AG20443 (cell line): Measurements from ENCODE around the gene ZFY.
A peak's percentile ranks its signal among the peaks of the same experiment; 100 is the strongest.
"Not testable (repeated sequence)": the region's sequence is repeated elsewhere in the genome, so short reads cannot be mapped to it uniquely, and the experiment has no call there.

Source experiments
- DNase-seq: peaks from one replicate; pipeline ENCODE4 v3.0.0; 2012; ENCODE audit warnings: low spot score, mixed read lengths

The ZFY gene

DNA sequence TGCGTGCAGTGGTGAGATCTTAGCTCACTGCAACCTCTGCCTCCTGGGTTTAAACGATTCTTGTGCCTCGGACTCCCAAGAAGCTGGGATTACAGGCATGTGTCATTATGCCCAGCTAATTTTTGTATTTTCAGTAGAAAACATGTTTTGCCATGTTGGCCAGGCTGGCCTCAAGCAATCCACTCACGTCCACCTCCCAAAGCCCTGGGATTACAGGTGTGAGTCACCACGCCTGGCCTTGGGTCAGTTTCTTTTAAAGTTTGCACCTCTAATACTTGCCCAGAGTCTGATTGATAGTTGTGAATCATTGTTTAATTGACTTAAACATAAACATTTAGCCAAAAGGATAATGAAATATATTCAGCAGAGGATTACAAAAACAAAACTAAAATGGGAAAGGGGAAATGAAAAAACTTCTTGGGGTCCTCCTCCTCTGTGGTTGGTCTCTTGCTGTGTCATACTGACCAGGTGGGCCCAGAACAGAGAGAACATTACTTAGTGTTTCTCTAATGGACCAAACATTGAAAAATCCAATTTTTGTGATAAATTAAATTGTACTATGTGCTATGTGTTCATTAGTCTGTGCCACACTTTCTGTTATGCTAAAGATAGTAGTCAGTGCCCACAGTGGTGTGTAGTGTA lies 38.0 kb downstream of the ZFY start:
- DNase-seq, result no peak

DNA sequence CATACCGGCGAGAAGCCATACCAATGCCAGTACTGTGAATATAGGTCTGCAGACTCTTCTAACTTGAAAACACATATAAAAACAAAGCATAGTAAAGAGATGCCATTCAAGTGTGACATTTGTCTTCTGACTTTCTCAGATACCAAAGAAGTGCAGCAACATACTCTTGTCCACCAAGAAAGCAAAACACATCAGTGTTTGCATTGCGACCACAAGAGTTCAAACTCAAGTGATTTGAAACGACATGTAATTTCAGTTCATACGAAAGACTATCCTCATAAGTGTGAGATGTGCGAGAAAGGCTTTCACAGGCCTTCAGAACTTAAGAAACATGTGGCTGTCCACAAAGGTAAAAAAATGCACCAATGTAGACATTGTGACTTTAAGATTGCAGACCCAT lies 44.1 kb downstream of the ZFY start:
- DNase-seq, result no peak

DNA sequence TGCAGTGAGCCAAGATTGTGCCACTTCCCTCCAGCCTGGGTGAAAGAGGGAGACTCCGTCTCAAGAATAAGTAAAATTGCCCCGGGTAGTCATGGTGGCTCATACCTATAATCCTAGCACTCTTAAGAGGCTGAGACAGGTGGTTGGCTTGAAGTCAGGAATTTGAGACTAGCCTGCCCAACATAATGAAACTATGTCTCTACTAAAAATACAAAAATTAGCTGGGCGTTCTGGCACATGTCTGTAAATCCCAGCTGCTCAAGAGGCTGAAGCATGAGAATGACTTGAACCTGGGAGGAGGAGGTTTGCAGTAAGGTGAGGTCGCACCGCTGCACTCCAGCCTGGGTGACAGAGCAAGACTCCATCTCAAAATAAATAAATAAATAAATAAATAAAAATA lies 49.3 kb downstream of the ZFY start:
- DNase-seq, result no peak

DNA sequence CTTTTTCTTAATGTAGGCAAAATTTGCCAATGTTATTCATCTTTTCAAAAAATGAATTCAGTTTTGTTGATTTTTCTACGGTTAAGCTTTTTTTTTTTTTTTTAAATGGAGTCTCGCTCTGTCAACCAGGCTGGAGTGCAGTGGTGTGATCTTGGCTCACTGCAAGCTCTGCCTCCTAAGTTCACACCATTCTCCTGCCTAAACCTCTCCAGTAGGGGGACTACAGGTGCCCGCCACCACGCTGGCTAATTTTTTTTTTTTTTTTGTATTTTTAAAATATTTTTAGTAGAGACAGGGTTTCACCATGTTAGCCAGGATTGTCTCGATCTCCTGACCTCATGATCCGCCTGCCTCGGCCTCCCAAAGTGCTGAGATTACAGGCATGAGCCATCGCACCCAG lies 52.0 kb downstream of the ZFY start:
- DNase-seq, result not testable (repeated sequence)

DNA sequence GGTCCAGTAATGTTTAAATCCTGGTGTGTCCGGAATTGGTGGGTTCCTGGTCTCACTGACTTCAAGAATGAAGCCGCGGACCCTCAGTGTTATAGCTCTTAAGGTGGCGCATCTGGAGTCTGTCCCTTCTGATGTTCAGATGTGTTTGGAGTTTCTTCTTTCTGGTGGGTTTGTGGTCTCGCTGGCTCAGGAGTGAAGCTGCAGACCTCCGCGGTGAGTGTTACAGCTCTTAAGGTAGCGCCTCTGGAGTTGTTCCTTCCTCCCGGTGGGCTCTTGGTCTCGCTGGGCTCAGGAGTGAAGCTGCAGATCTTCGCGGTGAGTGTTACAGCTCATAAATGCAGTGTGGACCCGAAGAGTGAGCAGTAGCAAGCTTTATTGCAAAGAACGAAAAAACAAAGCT lies 62.2 kb downstream of the ZFY start:
- not testable (repeated sequence) for DNase-seq

DNA sequence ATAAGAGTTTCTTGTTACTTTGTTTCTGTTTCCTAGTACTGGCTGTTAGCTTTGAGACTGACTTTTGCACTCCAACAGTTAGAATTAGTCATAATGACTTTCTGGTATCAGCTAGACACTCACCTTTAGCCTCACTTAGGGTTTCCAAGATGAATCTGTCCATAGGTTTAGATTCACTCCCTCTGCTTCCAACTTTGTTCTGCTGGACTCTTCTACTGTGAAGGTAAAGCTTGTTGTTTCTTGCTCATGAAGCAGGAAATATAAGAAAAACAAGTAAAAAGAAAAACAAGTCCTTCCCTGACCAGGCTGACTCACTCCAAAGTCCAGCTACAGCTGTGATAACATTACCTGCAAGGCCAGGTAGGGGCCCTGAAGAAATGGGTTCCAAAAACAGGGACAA lies 67.0 kb downstream of the ZFY start:
- DNase-seq, result no peak

DNA sequence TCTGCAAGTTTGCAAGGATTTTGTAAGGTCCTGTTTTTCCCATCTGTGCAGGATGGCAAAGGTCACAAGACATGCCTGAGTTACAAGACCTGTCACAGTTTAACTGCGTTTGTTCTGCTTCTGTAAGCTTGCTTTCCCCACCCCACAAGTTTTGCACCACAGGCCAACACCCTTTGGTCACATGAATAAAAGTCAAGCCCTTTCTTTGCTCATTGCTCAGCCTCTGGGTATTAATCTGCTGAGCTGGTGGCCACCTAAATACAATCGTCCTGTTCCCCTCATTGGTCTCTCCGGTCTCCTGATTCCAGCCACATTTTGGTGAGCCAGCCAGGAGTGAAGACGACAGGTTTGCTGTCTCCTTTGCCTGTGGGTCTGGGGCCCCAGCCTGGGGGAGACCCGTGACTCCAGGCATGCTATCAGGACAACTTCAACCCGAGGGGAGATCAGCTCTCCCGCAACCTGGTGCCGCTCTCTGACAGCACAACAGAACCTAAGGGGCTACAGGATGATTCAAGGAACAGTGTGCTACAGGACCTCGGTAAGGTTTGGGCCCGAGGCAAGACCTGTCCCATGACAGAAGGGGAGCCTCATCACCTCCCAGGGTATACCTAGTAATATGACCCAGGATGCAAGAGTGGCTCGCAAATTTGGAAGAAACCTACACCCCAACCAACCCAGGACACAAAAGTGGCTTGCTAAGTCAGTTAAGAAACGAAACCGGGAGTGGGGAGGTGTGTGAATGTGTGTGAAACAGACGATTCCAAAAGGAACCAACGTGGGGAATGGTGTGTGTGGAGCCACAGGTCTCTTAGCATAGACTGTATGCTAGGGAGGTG lies 67.7 kb downstream of the ZFY start:
- peak; percentile 12 for DNase-seq

DNA sequence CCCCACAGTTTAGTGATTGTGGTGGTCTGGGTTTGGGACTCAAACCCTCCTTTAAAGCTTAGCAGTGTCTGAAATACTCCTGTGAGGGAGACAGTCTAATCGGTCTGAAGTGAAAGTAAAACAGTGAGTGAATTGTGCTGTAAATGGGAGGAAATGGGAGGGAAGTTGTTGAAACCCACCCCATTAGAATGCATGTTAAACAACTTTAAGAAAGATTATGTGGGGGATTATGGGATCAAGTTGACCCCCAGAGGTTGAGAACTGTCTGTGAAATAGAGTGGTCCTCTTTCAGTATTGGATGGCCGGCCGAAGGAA lies 68.3 kb downstream of the ZFY start:
- no peak for DNase-seq

DNA sequence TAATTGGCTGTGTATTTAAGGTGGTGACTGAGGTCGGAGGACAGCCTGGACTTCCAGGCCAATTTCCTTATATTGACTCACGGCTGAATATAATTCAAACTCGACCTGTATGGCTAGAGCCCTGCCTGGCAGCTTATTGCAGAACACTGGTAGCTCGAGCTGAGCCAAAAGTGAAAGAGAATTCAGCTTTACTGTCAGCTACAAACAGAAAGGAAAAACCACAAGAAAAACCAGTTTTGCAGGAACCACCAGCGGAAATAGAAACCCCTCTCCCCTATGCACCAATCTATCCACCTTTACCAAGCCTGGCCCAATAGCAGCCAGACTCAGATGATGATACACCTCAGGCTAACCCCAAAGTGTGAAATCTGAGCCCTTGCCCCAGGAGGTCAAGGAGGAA lies 68.7 kb downstream of the ZFY start:
- peak; percentile 6 for DNase-seq

DNA sequence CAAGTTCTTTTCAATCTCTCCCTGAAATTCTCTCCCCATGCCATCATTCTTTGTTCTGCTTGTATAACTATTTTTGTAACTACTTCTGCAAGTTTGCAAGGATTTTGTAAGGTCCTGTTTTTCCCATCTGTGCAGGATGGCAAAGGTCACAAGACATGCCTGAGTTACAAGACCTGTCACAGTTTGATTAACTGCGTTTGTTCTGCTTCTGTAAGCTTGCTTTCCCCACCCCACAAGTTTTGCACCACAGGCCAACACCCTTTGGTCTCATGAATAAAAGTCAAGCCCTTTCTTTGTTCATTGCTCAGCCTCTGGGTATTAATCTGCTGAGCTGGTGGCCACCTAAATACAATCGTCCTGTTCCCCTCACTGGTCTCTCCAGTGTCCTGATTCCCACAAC lies 70.8 kb downstream of the ZFY start:
- not testable (repeated sequence) for DNase-seq

DNA sequence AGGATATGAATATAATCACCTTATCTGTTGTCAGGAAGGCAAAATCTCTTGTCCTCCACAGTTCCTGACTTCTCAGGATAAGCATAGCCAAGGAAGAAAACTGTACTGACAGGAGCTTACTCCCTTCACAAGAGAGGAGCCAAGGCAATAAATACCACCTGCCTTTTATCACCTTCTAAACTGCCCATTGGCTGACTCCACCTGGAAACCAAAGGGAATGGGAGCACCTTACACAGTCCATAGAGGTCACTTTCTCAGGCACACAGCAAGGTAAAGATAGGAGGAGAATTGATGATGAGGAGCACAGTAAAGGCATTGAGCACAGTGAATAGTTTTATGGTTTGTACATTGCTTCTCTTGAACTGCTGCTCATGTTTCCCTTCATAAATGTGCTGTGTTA lies 72.8 kb downstream of the ZFY start:
- DNase-seq, result no peak

DNA sequence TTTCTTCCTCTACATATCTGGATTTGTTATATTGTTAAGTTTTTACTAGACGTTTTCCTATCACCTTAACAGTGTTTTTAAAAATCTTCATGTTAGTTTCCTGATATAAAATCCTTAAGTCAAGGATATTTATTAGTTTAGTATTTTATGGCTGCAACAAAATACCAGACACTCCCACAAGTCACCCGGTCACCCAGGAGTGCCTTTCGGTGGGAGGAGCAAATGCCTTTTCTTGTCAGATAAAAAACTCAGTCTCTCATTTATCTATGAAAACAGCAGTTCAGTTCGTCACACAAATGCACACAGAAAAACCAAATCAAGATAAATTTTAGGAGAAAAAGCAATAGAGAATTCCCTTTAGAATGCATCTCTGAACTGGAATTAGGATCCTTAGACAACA lies 77.0 kb downstream of the ZFY start:
- DNase-seq, result no peak

DNA sequence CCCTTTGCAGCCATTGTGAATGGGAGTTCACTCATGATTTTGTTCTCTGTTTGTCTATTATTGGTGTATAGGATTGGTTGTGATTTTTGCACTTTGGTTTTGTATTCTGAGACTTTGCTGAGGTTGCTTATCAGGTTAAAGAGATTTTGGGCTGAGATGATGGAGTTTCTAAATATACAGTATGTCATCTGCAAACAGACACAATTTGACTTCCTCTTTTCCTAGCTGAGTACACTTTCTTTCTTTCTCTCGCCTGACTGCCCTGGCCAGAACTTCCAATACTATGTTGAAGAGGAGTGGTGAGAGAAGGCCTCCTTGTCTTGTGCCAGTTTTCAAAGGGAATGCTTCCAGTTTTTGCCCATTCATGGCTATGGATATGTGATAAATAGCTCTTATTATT lies 81.4 kb downstream of the ZFY start:
- DNase-seq, result no peak

DNA sequence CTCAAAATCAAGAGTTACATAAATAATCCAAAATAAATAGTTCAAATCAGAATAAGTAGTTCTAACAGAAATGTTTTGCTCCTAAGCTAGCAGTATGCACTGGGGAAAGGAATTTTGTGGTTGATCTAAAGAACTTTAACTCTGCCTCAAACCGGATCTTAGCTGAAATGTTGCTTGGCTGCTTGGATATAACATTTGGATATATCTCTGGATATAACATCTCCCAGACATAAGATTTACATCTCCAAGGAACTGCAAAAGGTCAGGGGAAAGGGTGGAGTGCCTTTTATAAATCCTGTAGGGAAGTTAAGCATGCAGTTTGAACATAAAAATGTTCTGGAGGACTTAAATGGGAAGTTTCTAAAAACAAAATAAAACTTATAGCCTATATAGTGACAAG lies 83.4 kb downstream of the ZFY start:
- no peak for DNase-seq

DNA sequence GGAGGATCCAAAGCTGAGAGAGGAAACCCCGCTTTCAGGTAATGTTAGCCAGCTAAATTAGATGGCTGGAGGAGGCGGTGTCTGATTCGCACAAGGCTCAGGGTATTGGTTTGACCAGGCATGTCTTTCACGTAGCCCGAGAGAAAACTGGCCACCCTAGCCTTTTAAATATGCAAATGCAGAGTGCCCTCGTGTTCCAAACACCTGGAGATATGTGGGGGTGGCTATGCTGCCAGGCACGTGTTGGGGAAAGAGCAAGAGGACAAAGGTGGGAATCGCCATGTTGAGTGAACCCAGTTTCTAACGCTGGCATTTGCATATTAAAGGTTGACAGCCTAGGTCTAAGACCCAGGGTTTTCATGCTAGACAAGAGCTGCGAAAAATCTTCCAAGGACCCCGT lies 84.4 kb downstream of the ZFY start:
- no peak for DNase-seq

DNA sequence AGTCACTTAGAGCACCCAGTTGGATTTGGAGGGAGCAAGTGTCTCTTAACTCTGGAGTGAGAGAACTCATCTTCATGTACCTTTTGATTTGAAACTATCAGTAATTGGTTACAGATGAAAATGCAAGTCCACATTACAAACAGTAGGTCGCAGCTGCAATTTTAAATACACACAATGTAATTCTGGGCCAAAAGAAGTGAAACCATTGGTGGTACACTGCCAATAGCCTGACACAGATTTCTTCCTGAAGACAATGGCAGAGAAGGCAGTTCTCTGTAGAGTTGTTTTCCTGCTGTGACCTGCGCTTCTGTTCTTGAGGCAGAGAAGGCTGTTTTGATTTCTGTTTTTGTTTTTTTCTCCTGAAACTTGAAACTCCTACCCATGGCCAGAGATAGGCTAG lies 86.0 kb downstream of the ZFY start:
- DNase-seq, result no peak

DNA sequence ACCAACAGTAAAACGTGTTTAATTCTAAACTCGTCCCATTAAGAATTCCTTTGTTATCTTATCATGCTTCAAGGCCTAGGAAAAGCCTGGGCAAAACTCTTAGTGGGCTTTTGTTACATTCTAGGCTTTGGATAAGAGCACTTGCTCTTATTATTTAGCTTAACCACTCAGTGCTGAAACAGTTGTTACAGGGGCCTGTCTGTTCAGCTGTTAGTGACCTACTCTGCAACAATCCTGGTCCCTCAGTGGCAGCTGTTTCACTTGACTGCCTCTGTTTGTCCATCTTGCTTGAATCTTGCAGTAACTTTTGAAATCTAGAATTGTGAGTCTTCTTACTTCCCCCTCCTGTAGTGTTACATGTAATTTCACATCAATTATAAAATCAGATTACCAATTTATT lies 88.4 kb downstream of the ZFY start:
- DNase-seq, result no peak

DNA sequence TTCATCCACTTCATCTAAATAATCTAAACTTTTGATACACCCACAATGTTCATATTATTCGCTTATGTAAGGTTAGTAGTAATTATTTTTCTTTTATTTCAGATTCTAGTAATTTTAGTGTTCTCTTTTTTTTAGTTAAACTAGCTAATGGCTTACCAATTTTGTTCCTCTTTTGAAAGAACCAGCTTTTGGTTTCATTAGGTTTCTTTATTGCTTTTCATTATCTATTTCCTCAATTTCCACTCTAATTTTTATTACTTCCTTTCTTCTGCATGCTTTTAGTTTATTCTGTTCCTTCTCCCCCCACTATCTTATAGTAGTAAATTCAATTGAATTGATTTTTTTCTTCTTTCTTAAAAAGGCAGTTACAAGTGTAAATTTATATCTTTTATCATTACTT lies 90.2 kb downstream of the ZFY start:
- DNase-seq, result no peak
